ENCODE measurements around the gene ANKRD33.

Gene ANKRD33

GRCh38 chr12:51915951-51916350, 28.0 kb downstream of the ANKRD33 start:
- DNase-seq (ENCODE audit: low read depth in 1 of 2, low spot score in 1 of 2) = no peak

GRCh38 chr12:51917041-51917590, 29.2 kb downstream of the ANKRD33 start:
- no peak for DNase-seq (ENCODE audit: low read depth in 1 of 2, low spot score in 1 of 2)

- DNase-seq (ENCODE audit: low read depth in 1 of 2, low spot score in 1 of 2) = no peak
Measured at GRCh38 chr12:51917746-51918453, 30.0 kb downstream of the ANKRD33 start.

- no peak for DNase-seq (ENCODE audit: low read depth in 1 of 2, low spot score in 1 of 2)
Measured at GRCh38 chr12:51920046-51920445, 32.1 kb downstream of the ANKRD33 start.

- DNase-seq (ENCODE audit: low read depth in 1 of 2, low spot score in 1 of 2) = no peak
Measured at GRCh38 chr12:51921017-51921725, 33.3 kb downstream of the ANKRD33 start.

GRCh38 chr12:51922146-51922545, 34.2 kb downstream of the ANKRD33 start:
- no peak for DNase-seq (ENCODE audit: low read depth in 1 of 2, low spot score in 1 of 2)

GRCh38 chr12:51922762-51923505, 35.0 kb downstream of the ANKRD33 start:
- no peak for DNase-seq (ENCODE audit: low read depth in 1 of 2, low spot score in 1 of 2)

GRCh38 chr12:51923506-51924365, 35.8 kb downstream of the ANKRD33 start:
- DNase-seq (ENCODE audit: low read depth in 1 of 2, low spot score in 1 of 2) = peak; percentile 21 to 45

GRCh38 chr12:51924551-51925319, 36.8 kb downstream of the ANKRD33 start:
- no peak for DNase-seq (ENCODE audit: low read depth in 1 of 2, low spot score in 1 of 2)

- DNase-seq (ENCODE audit: low read depth in 1 of 2, low spot score in 1 of 2) = no peak
Measured at GRCh38 chr12:51925346-51926063, 37.6 kb downstream of the ANKRD33 start.

GRCh38 chr12:51926064-51926632, 38.2 kb downstream of the ANKRD33 start:
- DNase-seq (ENCODE audit: low read depth in 1 of 2, low spot score in 1 of 2) = no peak

- peak; percentile 31 to 35 for DNase-seq (ENCODE audit: low read depth in 1 of 2, low spot score in 1 of 2)
Measured at GRCh38 chr12:51926718-51927117, 38.8 kb downstream of the ANKRD33 start.

GRCh38 chr12:51932218-51933076, 44.5 kb downstream of the ANKRD33 start:
- no peak for DNase-seq (ENCODE audit: low read depth in 1 of 2, low spot score in 1 of 2)

GRCh38 chr12:51934080-51934479, 46.2 kb downstream of the ANKRD33 start:
- DNase-seq (ENCODE audit: low read depth in 1 of 2, low spot score in 1 of 2) = no peak

- DNase-seq (ENCODE audit: low read depth in 1 of 2, low spot score in 1 of 2) = no peak
Measured at GRCh38 chr12:51937926-51938325, 50.0 kb downstream of the ANKRD33 start.

GRCh38 chr12:51938726-51939125, 50.8 kb downstream of the ANKRD33 start:
- no peak for DNase-seq (ENCODE audit: low read depth in 1 of 2, low spot score in 1 of 2)

GRCh38 chr12:51941011-51941581, 53.2 kb downstream of the ANKRD33 start:
- no peak for DNase-seq (ENCODE audit: low read depth in 1 of 2, low spot score in 1 of 2)
